ENCODE results near the gene MAPK10. TPM values are rescaled to one million over a fixed set of nuclear protein-coding genes. Genes with fewer than 3 reads are reported as not detected.

MAPK10 gene
- total RNA-seq, 4 donors from 2014 or later, result 4.1 to 50.0 (median 9.4) TPM

DNA sequence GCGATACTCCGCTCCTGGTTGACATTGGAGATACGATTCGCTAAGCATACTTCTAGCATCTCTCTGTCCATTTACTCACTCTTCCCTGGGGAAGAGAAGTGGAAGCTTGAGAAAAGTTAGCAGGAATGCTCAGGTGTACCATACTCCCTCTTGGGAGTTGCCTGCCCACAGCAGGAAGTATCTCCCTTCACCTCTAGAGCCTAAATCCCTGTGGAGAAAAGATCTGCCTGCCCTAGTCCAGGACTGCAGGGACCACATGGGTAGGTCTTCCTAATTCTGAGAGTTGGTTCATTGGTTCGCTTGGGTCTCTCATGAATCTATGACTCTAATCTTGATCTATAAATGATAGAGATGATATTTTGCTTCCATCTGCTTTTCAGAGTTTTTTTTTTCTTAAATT, 26.3 kb upstream of the MAPK10 start:
- no peak for DNase-seq
- no peaks in the 10 kb centered on the region for H3K9me3 ChIP-seq
- H3K4me1 ChIP-seq, result no peaks in the 10 kb centered on the region
- no peak overlapping the region for H3K27ac ChIP-seq
- in situ Hi-C loops (cut with MboI; ENCODE audit: low pct_ligation_motif_present in 1 of 4, low pct_unique_long_range_greater_than_20kb in 1 of 4, low sequenced_read_pairs in 3 of 4) (no loop called here), intact Hi-C loops (cut with DNase I; ENCODE audit: low total_unique reads) (no loop called here)
- 93 to 94% methylated on average over 5 of the region's 5 CpGs for WGBS, 2 donors (ENCODE audit: low coverage in 1 of 2)
- H3K27me3 ChIP-seq, result no peaks in the 10 kb centered on the region
- no peak for TF ChIP-seq POLR2A (IDR thresholded peaks at IDR 0.05)
- TF ChIP-seq POLR2AphosphoS5 (IDR thresholded peaks at IDR 0.05), result no peak
- TF ChIP-seq, protein P1, sequence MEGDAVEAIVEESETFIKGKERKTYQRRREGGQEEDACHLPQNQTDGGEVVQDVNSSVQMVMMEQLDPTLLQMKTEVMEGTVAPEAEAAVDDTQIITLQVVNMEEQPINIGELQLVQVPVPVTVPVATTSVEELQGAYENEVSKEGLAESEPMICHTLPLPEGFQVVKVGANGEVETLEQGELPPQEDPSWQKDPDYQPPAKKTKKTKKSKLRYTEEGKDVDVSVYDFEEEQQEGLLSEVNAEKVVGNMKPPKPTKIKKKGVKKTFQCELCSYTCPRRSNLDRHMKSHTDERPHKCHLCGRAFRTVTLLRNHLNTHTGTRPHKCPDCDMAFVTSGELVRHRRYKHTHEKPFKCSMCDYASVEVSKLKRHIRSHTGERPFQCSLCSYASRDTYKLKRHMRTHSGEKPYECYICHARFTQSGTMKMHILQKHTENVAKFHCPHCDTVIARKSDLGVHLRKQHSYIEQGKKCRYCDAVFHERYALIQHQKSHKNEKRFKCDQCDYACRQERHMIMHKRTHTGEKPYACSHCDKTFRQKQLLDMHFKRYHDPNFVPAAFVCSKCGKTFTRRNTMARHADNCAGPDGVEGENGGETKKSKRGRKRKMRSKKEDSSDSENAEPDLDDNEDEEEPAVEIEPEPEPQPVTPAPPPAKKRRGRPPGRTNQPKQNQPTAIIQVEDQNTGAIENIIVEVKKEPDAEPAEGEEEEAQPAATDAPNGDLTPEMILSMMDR (IDR thresholded peaks at IDR 0.05), result no peak
- TF ChIP-seq EP300 (IDR thresholded peaks at IDR 0.05; ENCODE audit: low read depth), result no peak
- H3K36me3 ChIP-seq, result no peaks in the 10 kb centered on the region
- no peak overlapping the region for H3K4me3 ChIP-seq

DNA sequence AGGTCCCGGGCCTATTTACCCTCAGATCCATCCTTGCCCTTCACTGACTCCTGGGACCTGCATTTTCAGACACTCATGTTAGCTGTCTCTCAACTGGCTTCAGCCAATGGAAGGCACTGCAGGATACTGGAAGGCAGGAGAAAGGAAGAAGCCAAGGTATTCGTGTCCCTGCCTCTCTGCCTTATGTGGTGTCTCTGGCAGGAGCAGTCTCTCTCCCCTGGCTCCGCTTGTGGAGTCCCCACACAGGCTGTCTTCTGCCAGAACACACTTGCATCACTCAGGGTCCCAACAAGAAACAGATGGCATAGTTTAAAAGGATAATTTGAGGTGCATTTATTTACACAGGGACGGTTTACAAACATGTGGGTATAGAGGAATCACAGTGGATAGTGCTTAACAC, 21.6 kb upstream of the MAPK10 start:
- no peak overlapping the region for H3K27ac ChIP-seq
- intact Hi-C loops (cut with DNase I; ENCODE audit: low total_unique reads), result no loop called here
- in situ Hi-C loops (cut with MboI; ENCODE audit: low pct_ligation_motif_present in 1 of 4, low pct_unique_long_range_greater_than_20kb in 1 of 4, low sequenced_read_pairs in 3 of 4), result no loop called here
- TF ChIP-seq, protein P1 (IDR thresholded peaks at IDR 0.05), result no peak
- TF ChIP-seq POLR2A (IDR thresholded peaks at IDR 0.05) (no peak), EP300 (IDR thresholded peaks at IDR 0.05; ENCODE audit: low read depth) (no peak), POLR2AphosphoS5 (IDR thresholded peaks at IDR 0.05) (no peak)
- no peak for DNase-seq
- no peak overlapping the region for H3K4me3 ChIP-seq
- 84 to 100% methylated on average over 2 to 4 of the region's 4 CpGs for WGBS, 2 donors (ENCODE audit: low coverage in 1 of 2)
- no peaks in the 10 kb centered on the region for H3K4me1 ChIP-seq
- no peaks in the 10 kb centered on the region for H3K27me3 ChIP-seq
- no peaks in the 10 kb centered on the region for H3K36me3 ChIP-seq
- H3K9me3 ChIP-seq, result no peaks in the 10 kb centered on the region

DNA sequence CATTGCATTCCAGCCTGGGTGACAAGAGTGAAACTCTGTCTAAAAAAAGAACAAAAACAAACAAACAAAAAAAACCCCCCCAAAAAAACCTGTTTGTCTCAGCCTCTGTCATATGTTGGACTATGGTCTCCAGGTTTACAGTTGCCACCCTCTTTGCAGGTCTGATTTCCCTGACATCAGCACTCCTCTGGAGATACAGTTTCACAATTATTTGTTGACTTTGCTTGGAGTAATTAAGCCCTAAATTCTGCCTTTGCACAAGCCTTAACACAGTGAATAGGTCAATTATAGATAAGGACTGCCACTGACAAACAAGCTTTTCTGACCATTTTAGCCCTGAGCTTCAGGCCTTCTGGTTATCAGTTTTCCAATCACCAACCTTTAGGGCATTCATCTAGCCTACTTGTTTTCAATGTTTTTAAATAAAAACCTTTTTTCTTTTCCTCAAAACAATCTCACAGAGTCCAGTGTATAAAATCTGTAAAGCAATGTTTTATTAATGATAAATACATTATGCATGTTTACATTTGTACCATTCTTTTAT, 20.4 kb upstream of the MAPK10 start:
- H3K27me3 ChIP-seq, result no peaks in the 10 kb centered on the region
- no peaks in the 10 kb centered on the region for H3K4me1 ChIP-seq
- no peak for DNase-seq
- H3K4me3 ChIP-seq, result no peak overlapping the region
- intact Hi-C loops (cut with DNase I; ENCODE audit: low total_unique reads) (no loop called here), in situ Hi-C loops (cut with MboI; ENCODE audit: low pct_ligation_motif_present in 1 of 4, low pct_unique_long_range_greater_than_20kb in 1 of 4, low sequenced_read_pairs in 3 of 4) (no loop called here)
- TF ChIP-seq, protein P1 (IDR thresholded peaks at IDR 0.05), result no peak
- TF ChIP-seq EP300 (IDR thresholded peaks at IDR 0.05; ENCODE audit: low read depth) (no peak), POLR2AphosphoS5 (IDR thresholded peaks at IDR 0.05) (no peak), POLR2A (IDR thresholded peaks at IDR 0.05) (no peak)
- H3K9me3 ChIP-seq, result no peaks in the 10 kb centered on the region
- no peak overlapping the region for H3K27ac ChIP-seq
- no peaks in the 10 kb centered on the region for H3K36me3 ChIP-seq

DNA sequence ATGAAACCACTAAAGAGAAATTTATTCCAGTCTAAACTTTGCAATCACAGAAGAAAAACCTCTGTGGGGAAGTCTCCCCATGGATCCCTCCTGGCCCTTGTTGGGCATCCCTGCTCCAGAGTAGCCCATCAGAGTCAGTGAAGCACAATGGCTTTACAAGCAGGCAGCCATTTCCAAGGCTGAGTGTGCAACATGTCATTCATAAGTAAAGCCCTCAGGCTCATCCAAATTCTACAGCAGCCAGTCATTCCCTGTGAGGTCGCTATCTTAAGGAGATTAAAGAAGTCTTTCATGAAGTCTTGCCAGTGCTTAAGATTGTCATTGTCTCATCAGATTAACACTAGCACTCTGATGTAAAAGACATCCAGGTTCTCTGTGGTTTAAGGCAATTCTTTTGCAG, 17.0 kb upstream of the MAPK10 start:
- in situ Hi-C loops (cut with MboI; ENCODE audit: low pct_ligation_motif_present in 1 of 4, low pct_unique_long_range_greater_than_20kb in 1 of 4, low sequenced_read_pairs in 3 of 4) (no loop called here), intact Hi-C loops (cut with DNase I; ENCODE audit: low total_unique reads) (no loop called here)
- Histone ChIP-seq H3K36me3 (no peaks in the 10 kb centered on the region), H3K4me3 (no peak overlapping the region), H3K27me3 (no peaks in the 10 kb centered on the region), H3K4me1 (no peaks in the 10 kb centered on the region), H3K9me3 (no peaks in the 10 kb centered on the region), H3K27ac (no peak overlapping the region)
- no peak for TF ChIP-seq EP300 (IDR thresholded peaks at IDR 0.05; ENCODE audit: low read depth)
- no peak for TF ChIP-seq POLR2A (IDR thresholded peaks at IDR 0.05)
- TF ChIP-seq POLR2AphosphoS5 (IDR thresholded peaks at IDR 0.05), result no peak
- TF ChIP-seq, protein P1 (IDR thresholded peaks at IDR 0.05), result no peak
- 63 to 77% methylated on average over 1 of the region's 1 CpG for WGBS, 2 donors (ENCODE audit: low coverage in 1 of 2)
- DNase-seq, result no peak
